Adipocyte (in vitro differentiated cells): Measurements from ENCODE around the gene CPNE5.
"Not testable (repeated sequence)": the region's sequence is repeated elsewhere in the genome, so short reads cannot be mapped to it uniquely, and the experiment has no call there.

Source experiments
- DNase-seq: peaks from one replicate; pipeline ENCODE4 v3.0.0-alpha.2; 2015; ENCODE audit warnings: low read depth
- H3K27me3 ChIP-seq: replicated peaks from 2 replicates; pipeline ENCODE4 v1.7.0; 2013; ENCODE audit warnings: mild to moderate bottlenecking, low read length, moderate library complexity; ENCODE audit not compliant: control insufficient read depth, insufficient read depth
- H3K36me3 ChIP-seq: 2 replicates; pipeline ENCODE4 v1.7.0; 2013; ENCODE audit warnings: low read length, mild to moderate bottlenecking, moderate library complexity; ENCODE audit not compliant: control insufficient read depth, insufficient read depth, severe bottlenecking
- H3K4me1 ChIP-seq: 2 replicates; pipeline ENCODE4 v1.7.0; 2013; ENCODE audit warnings: mild to moderate bottlenecking, low read length, moderate library complexity; ENCODE audit not compliant: control insufficient read depth, insufficient read depth
- H3K4me3 ChIP-seq: 2 replicates; pipeline ENCODE4 v1.7.0; 2013; ENCODE audit warnings: mild to moderate bottlenecking, low read length, moderate library complexity
- H3K9ac ChIP-seq: 2 replicates; pipeline ENCODE4 v1.7.0; 2013; ENCODE audit warnings: mild to moderate bottlenecking, low read length, moderate library complexity
- H3K9me3 ChIP-seq: 2 replicates; pipeline ENCODE4 v1.7.0; 2013; ENCODE audit warnings: mild to moderate bottlenecking, low read length, moderate library complexity; ENCODE audit not compliant: control insufficient read depth

CPNE5 gene

GRCh38 chr6:36714511-36714910, 124.7 kb downstream of the CPNE5 start:
- DNase-seq: no peak
- Histone ChIP-seq H3K4me1 (no peaks in the 10 kb centered on the region), H3K9ac (no peak overlapping the region), H3K4me3 (no peak overlapping the region), H3K27me3 (peaks cover 22% of the 10 kb centered on the region), H3K36me3 (no peaks in the 10 kb centered on the region), H3K9me3 (no peaks in the 10 kb centered on the region)

GRCh38 chr6:36713846-36714245, 125.4 kb downstream of the CPNE5 start:
- H3K4me3 ChIP-seq: no peak overlapping the region
- DNase-seq: no peak
- H3K36me3 ChIP-seq: no peaks in the 10 kb centered on the region
- H3K4me1 ChIP-seq: no peaks in the 10 kb centered on the region
- H3K9me3 ChIP-seq: no peaks in the 10 kb centered on the region
- H3K9ac ChIP-seq: no peak overlapping the region
- H3K27me3 ChIP-seq: peaks cover 16% of the 10 kb centered on the region

GRCh38 chr6:36712816-36713215, 126.4 kb downstream of the CPNE5 start:
- DNase-seq: no peak
- Histone ChIP-seq H3K27me3 (peaks cover 10% of the 10 kb centered on the region), H3K9me3 (no peaks in the 10 kb centered on the region), H3K36me3 (no peaks in the 10 kb centered on the region), H3K4me3 (no peak overlapping the region), H3K9ac (no peak overlapping the region), H3K4me1 (no peaks in the 10 kb centered on the region)

GRCh38 chr6:36706339-36706738, 132.9 kb downstream of the CPNE5 start:
- no peak for DNase-seq
- H3K27me3 ChIP-seq: no peaks in the 10 kb centered on the region
- no peak overlapping the region for H3K9ac ChIP-seq
- no peaks in the 10 kb centered on the region for H3K4me1 ChIP-seq
- H3K36me3 ChIP-seq: no peaks in the 10 kb centered on the region
- H3K9me3 ChIP-seq: no peaks in the 10 kb centered on the region
- no peak overlapping the region for H3K4me3 ChIP-seq

- H3K9me3 ChIP-seq, H3K9ac ChIP-seq, H3K27me3 ChIP-seq, H3K4me3 ChIP-seq, H3K4me1 ChIP-seq, H3K36me3 ChIP-seq: not testable (repeated sequence)
- peak; percentile 25 for DNase-seq
These were observed 134.2 kb downstream of the CPNE5 start for GRCh38 chr6:36704961-36705577.

GRCh38 chr6:36703982-36704381, 135.3 kb downstream of the CPNE5 start:
- Histone ChIP-seq H3K4me1 (no peaks in the 10 kb centered on the region), H3K4me3 (no peak overlapping the region), H3K9me3 (no peaks in the 10 kb centered on the region), H3K36me3 (no peaks in the 10 kb centered on the region), H3K9ac (no peak overlapping the region), H3K27me3 (no peaks in the 10 kb centered on the region)
- no peak for DNase-seq

GRCh38 chr6:36703081-36703606, 136.1 kb downstream of the CPNE5 start:
- Histone ChIP-seq H3K4me3 (no peak overlapping the region), H3K27me3 (no peaks in the 10 kb centered on the region), H3K36me3 (no peaks in the 10 kb centered on the region), H3K9me3 (no peaks in the 10 kb centered on the region), H3K4me1 (no peaks in the 10 kb centered on the region), H3K9ac (no peak overlapping the region)
- no peak for DNase-seq

- H3K9me3 ChIP-seq: no peaks in the 10 kb centered on the region
- no peak overlapping the region for H3K4me3 ChIP-seq
- DNase-seq: no peak
- H3K9ac ChIP-seq: no peak overlapping the region
- H3K4me1 ChIP-seq: no peaks in the 10 kb centered on the region
- H3K27me3 ChIP-seq: no peaks in the 10 kb centered on the region
- no peaks in the 10 kb centered on the region for H3K36me3 ChIP-seq
These were observed 136.6 kb downstream of the CPNE5 start for GRCh38 chr6:36702656-36703055.

- Histone ChIP-seq H3K9me3 (peaks cover 4% of the 10 kb centered on the region), H3K4me1 (no peaks in the 10 kb centered on the region), H3K27me3 (no peaks in the 10 kb centered on the region), H3K4me3 (no peak overlapping the region), H3K36me3 (no peaks in the 10 kb centered on the region), H3K9ac (no peak overlapping the region)
- no peak for DNase-seq
These were observed 137.7 kb downstream of the CPNE5 start for GRCh38 chr6:36701401-36701991.

- H3K27me3 ChIP-seq: no peaks in the 10 kb centered on the region
- H3K36me3 ChIP-seq: no peaks in the 10 kb centered on the region
- H3K9me3 ChIP-seq: peaks cover 4% of the 10 kb centered on the region
- no peak for DNase-seq
- no peak overlapping the region for H3K9ac ChIP-seq
- H3K4me3 ChIP-seq: no peak overlapping the region
- no peaks in the 10 kb centered on the region for H3K4me1 ChIP-seq
These were observed 138.4 kb downstream of the CPNE5 start for GRCh38 chr6:36700831-36701230.

- Histone ChIP-seq H3K36me3 (no peaks in the 10 kb centered on the region), H3K27me3 (no peaks in the 10 kb centered on the region), H3K9ac (no peak overlapping the region), H3K4me3 (no peak overlapping the region), H3K9me3 (peaks cover 4% of the 10 kb centered on the region), H3K4me1 (no peaks in the 10 kb centered on the region)
- no peak for DNase-seq
These were observed 139.0 kb downstream of the CPNE5 start for GRCh38 chr6:36700071-36700812.
